DND-41 (cell line): Measurements from ENCODE around the gene STOML1.

Source experiments
- EZH2 ChIP-seq: IDR thresholded peaks from 3 replicates; pipeline ENCODE4 v1.6.1; 2012; ENCODE audit warnings: borderline replicate concordance, low read depth, mild to moderate bottlenecking, moderate library complexity, low read length, inconsistent platforms; ENCODE audit not compliant: severe bottlenecking
- TF ChIP-seq, protein P1 (sequence below): IDR thresholded peaks from 2 replicates; pipeline ENCODE4 v1.5.1; 2012; ENCODE audit warnings: borderline replicate concordance, low read length, moderate library complexity, mild to moderate bottlenecking; ENCODE audit not compliant: poor library complexity, severe bottlenecking; ENCODE audit errors: extremely low read depth

DNA sequence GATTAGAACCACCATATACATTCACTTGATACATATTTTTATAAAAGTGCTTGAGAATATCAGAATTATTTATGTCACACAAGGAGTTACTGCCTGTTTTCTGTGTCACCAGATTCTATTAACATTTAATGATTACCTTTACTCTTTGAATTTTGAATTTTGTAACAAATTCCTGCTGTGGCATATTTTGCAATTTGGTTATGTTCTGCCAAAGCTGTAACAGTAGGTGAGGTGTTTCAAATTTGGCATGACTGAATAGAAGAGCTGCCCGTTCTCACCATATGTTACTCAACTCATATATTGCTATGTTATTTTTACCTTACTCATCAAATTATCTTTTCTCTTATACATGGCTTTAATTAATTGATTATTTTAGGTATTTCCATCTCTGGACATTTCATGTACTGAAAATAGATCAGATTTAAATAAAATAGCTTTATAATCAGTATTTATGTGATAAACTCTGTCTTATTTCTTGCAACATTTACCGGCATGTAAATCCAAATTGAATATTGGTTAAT lies 21.3 kb upstream of the STOML1 start:
- TF ChIP-seq, protein P1, sequence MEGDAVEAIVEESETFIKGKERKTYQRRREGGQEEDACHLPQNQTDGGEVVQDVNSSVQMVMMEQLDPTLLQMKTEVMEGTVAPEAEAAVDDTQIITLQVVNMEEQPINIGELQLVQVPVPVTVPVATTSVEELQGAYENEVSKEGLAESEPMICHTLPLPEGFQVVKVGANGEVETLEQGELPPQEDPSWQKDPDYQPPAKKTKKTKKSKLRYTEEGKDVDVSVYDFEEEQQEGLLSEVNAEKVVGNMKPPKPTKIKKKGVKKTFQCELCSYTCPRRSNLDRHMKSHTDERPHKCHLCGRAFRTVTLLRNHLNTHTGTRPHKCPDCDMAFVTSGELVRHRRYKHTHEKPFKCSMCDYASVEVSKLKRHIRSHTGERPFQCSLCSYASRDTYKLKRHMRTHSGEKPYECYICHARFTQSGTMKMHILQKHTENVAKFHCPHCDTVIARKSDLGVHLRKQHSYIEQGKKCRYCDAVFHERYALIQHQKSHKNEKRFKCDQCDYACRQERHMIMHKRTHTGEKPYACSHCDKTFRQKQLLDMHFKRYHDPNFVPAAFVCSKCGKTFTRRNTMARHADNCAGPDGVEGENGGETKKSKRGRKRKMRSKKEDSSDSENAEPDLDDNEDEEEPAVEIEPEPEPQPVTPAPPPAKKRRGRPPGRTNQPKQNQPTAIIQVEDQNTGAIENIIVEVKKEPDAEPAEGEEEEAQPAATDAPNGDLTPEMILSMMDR: no peak
- TF ChIP-seq EZH2: no peak
